Loucy (cell line): ENCODE data around the gene FHL1.

Experiments used
- CTCF ChIP-seq: fragments of 200-600 bp; sonication (generic); conservative IDR thresholded peaks from 2 replicates; pipeline ENCODE4 v1.5.1; 2014; ENCODE audit warnings: mild to moderate bottlenecking, antibody characterized with exemption, low read length
- EZH2phosphoT487 ChIP-seq: fragments of 200-600 bp; IDR thresholded peaks from 2 replicates; pipeline ENCODE4 v1.6.1; 2018; ENCODE audit warnings: antibody characterized with exemption, mild to moderate bottlenecking, moderate library complexity, borderline replicate concordance

- TF ChIP-seq CTCF (no peak), EZH2phosphoT487 (no peak)
These were observed 72.6 kb downstream of the FHL1 start for GRCh38 chrX:136219893-136220292.
